ENCODE measurements around the gene SLC39A9.

DNA sequence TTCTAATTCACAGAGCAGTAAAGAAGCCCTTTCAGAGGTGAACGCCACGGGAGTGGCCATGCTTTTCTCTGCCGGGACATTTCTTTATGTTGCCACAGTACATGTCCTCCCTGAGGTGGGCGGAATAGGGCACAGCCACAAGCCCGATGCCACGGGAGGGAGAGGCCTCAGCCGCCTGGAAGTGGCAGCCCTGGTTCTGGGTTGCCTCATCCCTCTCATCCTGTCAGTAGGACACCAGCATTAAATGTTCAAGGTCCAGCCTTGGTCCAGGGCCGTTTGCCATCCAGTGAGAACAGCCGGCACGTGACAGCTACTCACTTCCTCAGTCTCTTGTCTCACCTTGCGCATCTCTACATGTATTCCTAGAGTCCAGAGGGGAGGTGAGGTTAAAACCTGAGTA, 59.9 kb downstream of the SLC39A9 start:
- TF ChIP-seq, protein P1, sequence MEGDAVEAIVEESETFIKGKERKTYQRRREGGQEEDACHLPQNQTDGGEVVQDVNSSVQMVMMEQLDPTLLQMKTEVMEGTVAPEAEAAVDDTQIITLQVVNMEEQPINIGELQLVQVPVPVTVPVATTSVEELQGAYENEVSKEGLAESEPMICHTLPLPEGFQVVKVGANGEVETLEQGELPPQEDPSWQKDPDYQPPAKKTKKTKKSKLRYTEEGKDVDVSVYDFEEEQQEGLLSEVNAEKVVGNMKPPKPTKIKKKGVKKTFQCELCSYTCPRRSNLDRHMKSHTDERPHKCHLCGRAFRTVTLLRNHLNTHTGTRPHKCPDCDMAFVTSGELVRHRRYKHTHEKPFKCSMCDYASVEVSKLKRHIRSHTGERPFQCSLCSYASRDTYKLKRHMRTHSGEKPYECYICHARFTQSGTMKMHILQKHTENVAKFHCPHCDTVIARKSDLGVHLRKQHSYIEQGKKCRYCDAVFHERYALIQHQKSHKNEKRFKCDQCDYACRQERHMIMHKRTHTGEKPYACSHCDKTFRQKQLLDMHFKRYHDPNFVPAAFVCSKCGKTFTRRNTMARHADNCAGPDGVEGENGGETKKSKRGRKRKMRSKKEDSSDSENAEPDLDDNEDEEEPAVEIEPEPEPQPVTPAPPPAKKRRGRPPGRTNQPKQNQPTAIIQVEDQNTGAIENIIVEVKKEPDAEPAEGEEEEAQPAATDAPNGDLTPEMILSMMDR (conservative IDR thresholded peaks at IDR 0.05; ENCODE audit: low read length): no peak
- no peak for TF ChIP-seq EZH2phosphoT487 (IDR thresholded peaks at IDR 0.05; ENCODE audit: borderline replicate concordance, low read depth, low read length)

All from OCI-LY7 (cell line).